Hematopoietic multipotent progenitor cell treated with erythropoietin and hydrocortisone succinate and interleukin-3 and kit ligand, for 6 days (in vitro differentiated cells): Measurements from ENCODE around the gene THSD4.
"Not testable (repeated sequence)": the region's sequence is repeated elsewhere in the genome, so short reads cannot be mapped to it uniquely, and the experiment has no call there.

Experiments
- DNase-seq: peaks from one replicate; pipeline ENCODE4 v3.0.0-alpha.2; 2015

Gene THSD4

DNA sequence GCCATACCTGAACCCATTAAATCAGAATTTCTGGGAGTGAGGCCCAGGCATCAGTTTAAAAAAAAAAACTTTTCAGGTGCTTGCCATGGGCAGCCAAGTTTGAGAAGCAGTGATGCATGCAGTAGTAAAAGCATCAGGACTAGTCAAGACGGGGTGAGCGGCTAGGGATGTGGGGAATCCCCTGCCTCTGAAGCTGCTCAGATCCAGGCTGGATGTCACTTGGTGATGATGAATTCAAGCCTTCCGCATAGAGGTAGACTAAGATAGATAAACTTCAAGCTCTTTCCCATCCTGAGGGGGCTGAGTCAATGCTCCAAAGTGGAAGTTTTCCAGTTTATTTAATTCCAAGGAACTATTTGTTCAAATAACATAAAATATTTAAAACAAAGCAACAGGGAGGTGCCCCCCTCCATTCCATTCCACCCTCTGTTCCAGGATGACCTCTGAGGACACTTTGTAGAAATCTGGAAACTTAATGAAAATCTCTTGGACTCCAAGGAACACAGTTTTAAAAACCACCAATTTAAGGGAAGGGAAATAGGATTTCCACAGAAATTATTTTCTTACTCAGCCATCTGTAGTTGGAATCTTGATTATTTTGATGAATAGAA is 594.6 kb downstream of the THSD4 start:
- DNase-seq: no peak

DNA sequence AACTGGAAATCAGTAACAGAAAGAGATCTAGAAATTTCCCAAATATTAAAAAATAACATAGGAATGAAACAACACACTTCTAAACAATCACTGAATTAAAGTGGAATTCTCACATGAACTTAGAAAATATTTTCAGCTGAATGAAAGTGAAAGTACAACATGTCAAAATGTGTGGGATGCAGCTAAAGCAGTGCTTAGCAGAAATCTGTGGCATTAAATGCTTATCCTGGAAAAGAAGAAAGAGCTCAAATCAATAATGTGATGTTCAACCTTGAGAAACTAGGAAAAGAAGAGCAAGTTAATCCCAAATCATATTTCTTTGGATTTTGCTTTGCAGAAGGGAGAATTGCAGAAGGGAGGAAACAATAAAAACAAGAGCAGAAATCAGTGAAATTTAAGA is 596.9 kb downstream of the THSD4 start:
- DNase-seq: no peak

DNA sequence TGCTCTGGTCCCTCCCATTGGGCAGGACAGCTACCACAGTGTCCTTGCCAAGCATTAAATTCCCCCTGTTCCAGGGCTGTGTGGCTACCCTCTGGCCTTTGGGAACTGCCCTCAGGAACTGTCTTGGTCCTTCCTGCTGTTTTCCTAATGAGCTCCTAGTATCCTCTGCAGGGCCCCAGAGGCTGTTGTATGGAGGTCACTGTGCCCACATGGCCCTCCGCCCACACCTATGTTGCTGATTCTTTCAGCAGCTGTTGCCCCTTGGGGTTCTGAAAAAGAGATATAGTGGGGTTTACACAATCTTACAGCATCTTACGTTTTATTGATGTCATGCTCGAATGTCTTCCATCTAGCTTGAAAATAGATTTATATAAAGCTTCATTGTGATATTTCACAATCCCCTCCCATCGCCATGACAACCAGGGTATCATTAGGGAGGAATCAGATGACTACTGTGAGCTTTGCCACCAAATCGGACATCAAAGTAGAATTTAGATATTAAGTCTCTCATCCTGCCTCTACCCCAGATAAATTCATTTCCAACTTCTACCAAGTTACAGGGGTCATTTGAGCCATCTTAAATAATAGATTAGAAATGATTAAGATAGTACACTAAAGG is 598.0 kb downstream of the THSD4 start:
- no peak for DNase-seq

DNA sequence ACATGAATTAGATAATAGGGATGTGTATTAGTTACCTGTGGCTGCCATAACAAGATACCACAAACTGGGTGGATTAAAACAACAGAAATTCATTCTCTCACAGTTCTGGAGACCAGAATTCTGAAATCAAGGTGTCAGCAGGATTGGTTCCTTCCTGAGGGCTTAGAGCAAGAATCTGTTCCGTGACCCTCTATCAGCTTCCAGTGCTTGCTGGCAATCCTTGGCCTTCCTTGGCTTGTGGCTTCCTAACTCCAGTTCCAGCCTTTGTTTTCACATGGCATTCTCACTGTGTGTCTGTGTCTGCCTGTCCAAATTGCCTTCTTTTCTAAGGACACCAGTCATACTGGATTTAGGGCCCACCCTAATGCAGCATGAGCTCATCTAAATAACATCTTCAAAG is 600.6 kb downstream of the THSD4 start:
- no peak for DNase-seq

DNA sequence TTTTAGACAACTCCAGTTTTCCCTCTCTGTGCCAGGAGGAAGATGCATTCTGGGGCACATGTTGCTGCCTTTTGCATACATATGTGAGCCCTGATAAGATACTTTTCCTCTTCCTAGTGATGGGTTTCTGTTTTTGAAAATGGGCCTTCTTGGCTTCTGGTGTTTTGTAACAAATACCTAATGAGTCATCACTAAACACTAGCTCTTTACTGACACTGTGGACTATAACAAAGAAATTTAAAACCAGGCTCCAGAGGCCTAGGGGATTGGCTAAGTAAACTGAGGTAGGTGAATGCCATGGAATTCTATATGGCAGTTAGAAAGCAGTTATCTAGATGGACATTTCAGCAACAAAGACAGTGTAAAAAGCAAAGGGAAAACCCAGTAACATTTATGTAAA is 601.7 kb downstream of the THSD4 start:
- no peak for DNase-seq

DNA sequence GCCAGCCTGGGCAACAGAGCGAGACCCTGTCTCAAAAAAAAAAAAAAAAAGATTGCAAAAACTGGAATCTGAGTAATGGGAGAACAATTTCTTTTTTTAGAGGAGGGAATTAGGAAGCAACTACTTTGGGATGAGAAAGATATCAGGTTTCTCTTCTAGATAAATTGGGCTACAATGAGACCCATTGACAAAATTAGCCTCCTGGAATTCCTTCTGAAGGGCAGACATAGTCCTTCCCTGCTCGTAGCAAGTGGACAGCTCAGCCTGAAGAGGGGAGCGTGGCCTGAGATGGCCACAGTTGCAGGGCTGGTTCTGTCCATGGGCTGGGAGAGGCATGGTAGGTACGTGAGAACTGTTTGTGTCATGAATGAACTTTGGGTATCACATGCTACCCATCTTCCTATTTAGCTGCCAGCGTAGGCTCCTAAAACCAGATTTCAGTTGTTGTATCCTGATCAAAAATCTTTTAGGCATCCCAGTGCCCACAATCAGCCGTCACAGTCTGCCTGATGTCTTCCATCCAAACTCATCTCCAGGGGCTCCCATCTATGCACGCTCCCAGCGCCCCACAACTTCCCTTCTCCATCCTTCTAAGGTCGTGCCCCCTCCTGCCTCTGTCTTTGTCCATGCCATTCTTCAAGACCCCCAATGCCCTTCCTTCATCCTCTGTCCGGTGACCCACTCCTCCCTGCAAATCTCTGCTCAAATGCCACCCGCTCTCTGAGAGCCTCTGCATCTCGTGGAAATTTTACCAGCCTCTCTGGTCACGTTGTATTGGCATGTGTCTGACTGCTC is 603.0 kb downstream of the THSD4 start:
- DNase-seq: no peak

DNA sequence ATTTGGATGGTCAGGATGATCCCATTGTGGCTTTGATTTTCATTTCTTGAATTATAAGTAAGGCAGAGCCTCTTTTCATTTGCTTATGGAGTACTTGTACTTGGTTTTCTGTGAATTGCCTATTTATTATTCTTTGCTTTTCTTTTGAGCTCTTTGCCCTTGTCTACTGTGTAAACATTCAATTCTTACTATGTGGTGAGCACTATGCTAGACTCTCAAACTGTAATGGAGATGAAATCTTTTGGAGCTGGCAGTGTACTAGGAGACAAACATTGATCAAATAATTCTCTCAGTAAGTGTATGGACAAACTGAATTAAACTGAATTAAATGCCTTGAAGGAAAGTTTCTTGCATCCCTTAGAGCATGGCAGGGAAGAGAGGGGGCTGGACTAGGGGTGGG is 608.1 kb downstream of the THSD4 start:
- no peak for DNase-seq

DNA sequence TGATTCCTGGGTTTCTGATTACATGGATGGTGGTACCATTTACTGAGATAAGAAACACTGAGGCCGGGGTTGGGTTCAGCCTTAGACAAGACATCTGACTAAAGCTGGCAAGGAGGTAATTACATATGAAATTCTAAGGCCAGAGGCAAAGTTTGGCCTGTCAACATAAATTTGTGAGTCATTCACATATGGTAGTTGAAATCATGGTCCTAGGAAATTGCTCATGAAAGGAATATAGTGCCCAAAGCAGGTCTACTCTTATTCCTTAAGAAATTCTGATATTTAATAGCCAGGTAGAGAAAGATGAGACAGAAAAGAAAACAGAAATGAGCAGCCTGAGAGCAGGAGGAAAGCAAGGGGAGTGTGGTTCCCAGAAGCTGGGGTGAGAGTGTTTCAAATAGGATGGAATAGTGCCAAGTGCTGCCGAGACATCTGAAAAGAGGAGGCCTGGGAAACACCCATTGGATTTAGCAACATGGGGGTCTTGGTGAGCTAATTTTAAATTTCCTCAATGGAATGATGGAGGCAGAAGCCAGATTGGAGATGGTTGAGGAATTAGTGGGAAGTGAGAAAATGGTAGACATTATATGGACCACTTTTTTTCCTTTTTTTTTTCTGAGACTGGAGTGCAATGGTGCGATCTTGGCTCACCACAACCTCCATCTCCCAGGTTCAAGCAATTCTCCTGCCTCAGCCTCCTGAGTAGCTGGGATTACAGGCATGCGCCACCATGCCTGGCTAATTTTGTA is 610.1 kb downstream of the THSD4 start:
- not testable (repeated sequence) for DNase-seq

DNA sequence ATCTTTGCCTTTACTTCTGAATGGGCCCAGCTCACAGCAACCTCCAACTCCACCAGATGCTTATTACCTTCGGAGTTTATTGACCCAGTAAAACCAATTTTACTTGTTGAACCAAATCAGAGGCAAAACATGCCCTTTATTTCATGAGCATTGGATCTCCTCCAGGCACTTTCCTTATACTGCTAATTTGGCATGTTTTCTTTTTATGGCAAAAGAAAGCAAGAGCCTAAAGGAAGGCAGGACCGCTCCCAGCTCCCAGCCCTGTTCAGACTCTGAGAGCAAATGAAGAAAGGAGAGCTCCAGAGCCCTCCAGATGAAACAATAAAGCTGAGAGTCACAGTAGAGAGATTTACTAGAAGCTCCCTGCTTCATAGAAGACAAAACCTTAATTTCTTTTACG is 613.6 kb downstream of the THSD4 start:
- no peak for DNase-seq

DNA sequence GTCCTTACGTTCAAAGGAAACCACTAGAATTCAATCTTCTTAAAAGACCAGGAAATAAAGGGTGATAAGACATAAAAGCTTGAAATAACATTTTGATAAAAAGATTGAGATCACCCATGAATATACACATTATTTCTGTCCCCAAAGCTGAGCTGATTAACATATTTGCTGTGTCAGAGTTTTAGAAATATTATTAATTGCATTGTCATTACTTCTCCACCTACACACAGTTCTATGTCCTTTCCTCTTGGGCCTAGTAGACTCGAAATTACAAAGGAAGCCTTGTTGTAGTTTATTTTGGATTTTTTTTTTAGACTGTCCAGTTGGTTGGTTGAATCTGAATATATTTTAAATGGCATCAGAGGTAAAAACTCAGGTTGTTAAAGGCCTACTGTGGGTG is 614.0 kb downstream of the THSD4 start:
- no peak for DNase-seq

DNA sequence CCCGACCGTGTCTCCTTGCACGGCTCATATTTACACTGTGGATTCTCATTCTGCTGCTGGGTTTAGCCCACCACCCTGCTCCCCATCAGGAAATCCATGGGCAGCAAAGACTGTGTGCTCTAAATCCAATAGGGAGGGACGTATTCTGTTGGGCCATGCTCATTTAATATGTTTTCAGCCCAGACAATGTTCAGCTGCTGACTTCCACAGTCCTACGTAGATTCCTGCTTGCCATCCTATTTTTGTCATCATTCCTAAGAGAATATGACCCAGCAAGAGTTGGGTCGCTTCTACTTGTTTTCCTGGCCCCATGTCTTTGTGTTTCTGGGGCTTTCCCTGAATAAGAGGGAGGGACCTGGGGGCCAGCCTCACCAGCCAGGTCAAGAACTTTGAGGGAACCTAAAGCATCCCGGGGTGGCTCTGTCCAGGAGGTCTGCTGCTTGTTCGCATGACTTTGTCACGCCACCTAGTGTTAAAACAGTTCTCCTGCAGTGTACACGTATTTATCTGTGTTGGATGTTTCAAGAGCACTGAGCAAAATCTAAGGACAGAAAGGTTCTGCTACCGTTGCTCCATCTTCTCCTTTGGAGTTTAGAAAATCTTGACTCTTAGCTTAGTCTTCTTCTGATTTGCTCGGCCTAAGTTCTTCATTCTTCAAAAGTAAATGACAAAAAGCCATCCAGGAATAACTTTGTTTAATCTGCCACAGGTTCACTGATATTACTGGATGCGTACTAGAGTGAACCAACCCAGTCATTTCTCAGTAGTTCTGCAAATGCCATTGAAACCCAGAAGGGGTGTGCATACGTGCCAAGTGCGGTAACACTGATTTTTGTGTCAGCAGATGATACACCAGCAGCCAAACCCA is 615.2 kb downstream of the THSD4 start:
- DNase-seq: peak; percentile 79

DNA sequence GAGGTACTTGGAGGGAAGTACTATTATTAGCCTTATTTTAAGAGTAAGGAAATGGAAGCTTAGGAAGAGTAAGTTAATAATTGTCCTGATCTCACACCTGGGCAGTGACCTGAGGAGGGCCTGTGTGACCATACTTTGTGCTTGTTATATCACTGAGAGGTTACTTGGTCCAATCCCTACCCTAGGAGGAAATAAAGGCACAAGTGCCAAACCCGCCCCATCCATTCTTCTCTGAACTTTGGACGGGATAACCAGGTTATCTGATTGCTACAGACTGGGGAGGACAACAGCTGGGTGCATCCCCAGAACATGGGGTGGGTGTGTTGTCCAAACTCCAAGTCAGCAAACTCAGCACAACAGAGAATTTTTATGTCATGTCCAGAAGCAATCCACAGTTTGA is 617.4 kb downstream of the THSD4 start:
- no peak for DNase-seq

DNA sequence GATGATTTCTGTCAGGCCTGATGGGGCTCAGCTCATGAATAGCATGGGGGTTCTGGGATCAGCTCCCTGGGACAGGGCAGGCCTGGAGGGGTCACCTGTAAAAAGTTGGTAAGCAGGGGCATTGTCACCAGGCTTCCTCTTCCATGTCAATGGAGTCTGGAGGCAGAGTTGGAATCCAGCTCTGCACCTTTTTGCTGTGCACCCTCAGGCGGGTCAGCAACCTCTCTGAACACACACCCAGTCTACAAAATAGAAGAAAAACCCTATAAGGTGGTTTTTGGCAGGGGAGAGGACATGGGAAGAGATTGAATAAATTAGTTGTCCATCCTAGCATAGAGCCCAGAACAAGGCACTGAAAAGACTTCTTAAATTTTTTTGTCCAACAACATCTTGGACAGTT is 617.9 kb downstream of the THSD4 start:
- DNase-seq: no peak

DNA sequence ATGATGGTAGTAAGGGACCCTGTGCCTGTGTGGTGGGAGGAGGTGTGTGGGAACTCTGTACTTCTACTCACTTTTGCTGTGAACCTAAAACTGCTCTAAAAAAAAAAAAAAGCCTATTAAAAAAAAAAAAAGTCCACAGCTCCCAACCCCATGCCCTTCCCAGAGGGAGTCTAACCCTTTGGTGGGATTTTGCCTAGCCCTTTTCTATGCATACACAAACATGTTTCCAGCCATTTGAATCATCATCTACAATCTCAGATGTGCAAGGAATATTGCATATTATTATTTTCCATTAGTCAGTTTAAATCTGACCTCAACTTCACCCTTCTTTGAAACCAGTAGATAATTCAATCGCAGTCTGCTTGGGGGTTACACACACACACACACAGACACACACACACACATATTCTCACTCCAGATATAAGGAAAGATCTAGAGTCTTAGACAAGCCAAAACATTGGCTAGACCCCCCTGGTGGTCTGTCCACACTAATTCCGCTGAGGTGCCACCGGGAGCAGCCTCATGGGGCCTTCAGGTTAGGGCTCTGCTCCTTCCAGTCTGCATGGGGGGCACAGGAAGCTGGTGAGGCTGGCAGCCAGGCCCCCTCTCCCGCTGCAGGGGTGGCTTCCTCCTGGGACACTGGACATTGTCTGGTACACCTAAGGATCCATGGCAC is 619.6 kb downstream of the THSD4 start:
- DNase-seq: no peak

DNA sequence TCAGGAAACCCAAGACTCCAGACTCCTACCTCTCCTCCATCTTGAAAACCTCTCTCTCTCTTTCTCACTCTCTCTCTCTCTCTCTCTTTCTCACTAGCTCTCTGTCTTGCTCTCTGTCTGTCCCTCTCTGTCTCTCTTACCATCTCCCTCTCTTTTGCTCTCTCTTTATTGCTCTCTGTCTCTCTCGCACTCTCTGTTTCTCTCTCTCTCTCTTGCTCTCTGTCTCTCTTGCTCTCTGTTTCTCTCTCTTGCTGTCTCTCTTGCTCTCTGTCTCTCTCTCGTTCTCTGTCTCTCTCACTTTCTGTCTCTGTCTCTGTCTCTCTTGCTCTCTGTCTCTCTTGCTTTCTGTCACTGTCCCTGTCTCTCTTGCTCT is 620.1 kb downstream of the THSD4 start:
- DNase-seq: no peak

DNA sequence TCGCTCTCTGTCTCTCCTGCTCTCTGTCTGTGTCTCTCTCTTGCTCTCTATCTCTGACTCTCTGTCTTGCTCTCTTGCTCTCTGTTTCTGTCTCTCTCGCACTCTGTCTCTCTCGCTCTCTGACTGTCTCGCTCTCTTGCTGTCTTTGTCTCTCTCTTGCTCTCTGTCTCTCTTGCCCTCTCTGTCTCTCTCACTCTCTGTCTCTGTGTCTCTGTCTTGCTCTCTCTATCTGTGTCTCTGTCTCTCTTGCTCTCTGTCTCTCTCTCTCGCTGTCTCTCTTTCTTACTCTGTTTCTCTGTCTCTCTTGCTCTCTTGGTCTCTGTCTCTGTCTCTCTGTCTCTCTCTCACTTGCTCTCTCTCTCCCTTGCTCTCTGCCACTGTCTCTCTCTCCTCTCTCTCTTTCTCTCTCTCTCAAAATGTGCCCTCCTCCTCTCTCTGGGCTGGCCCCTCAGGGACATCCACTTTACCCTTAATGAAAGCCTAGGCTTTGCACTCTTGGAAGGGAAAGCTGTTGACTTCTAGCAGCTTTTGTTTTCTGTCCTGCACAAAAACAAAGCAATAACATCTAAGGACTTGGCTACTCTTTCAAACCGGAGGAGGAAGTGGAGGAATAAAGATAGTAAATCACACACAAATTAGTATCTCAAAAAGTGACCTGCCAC is 621.1 kb downstream of the THSD4 start:
- no peak for DNase-seq

DNA sequence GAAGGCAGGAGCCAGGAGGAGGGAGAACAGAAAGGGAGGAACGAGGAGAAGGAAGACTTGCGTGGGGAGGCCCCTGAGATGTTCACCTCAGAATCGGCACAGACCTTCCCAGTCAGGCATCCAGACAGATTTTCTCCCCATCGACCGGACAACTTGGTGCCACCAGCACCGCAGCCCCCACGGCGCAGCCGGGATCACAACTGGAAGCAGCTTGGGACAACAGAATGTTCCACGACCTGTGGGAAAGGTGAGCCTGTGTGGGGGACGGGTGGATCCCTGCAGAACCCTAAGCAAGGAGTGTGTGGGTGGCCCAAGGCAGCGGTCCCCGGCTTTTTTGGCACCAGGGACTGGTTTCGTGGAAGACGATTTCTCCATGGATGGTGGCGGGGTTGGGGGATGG is 622.5 kb downstream of the THSD4 start:
- DNase-seq: no peak

DNA sequence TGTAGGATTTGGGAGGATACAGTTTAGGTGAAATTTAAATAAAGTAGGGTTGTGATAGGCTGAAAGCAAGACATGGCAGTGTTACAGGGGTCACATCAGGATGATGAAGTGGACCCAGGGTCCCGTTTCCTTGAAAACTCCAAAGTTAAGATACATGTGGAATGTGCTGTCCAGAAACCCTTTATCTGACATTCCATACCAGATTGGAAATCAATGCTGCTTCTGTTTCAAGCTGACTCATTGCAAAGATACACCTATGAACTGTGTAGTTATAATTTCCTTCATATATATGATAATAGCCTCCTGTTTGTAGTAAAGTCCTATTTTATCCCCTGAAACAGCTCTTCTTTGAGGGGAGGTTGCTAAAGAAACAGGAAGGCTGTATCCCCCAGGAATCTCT is 624.1 kb downstream of the THSD4 start:
- no peak for DNase-seq

DNA sequence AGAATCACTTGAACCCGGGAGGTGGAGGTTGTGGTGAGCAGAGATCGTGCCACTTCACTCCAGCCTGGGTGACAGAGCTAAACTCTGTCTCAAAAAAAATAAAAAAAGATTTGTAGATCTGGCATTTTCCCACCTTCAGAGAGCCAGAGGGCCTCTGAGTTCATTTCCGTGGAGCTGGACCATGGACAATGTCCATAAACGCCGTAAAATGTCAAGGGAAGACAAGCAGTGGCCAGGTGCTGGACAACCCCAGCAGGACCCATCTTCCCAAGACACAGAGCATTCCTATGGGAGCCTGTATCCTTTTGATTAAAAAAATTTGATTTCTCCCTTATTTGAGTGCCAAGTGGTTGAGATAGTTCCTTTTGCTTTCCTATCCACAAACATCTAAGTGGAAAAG is 627.7 kb downstream of the THSD4 start:
- DNase-seq: no peak

DNA sequence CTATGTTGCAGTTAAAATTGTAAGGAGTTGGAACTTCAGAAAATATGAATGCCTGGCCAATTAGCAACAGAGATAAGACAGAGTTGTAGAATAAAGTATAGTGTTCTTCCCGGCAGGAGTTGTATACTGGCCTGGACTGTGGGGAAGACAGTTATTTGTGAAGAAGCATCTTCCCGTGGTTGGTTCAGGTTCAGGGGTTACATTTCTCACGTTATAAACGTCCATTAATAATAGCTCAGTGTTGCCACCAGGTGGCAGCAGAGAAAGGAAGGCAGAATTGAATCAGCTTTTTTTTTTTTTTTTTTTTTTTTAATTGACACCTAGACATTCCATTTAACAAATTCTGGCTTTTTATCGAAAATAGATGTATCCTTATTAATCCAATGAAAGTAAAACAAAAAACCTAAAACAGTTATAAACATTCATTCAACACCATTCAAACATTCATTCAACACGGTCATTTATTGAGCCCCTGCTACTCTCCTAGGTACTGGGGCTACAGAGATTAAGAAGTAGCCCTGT is 628.7 kb downstream of the THSD4 start:
- peak; percentile 84 for DNase-seq

DNA sequence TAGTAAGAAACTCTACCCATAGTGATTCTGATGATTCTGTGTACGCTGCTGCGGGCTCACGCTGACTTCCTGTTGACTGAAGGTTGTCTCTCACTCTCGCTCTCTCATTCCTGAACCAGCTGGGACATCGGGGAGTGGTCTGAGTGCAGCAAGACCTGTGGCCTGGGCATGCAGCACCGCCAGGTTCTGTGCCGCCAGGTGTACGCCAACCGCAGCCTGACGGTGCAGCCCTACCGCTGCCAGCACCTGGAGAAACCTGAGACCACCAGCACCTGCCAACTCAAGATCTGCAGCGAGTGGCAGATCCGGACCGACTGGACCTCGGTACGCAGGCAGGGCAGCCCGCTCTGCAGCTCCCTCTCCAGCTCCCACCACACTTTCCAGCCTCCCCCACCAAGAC is 631.4 kb downstream of the THSD4 start:
- no peak for DNase-seq
